ENCODE results near the gene CEACAM8. TPM values are rescaled to one million over a fixed set of nuclear protein-coding genes. Genes with fewer than 3 reads are reported as not detected.
A peak's percentile ranks its signal among the peaks of the same experiment; 100 is the strongest.
"Not testable (repeated sequence)": the region's sequence is repeated elsewhere in the genome, so short reads cannot be mapped to it uniquely, and the experiment has no call there.

Gene CEACAM8
- total RNA-seq, 1 donor from 2014 or later, result not detected

- DNase-seq (ENCODE audit: low read depth), result no peak
Observed at GRCh38 chr19:42544146-42544545, 50.6 kb downstream of the CEACAM8 start.

GRCh38 chr19:42542791-42543190 lies 51.9 kb downstream of the CEACAM8 start:
- DNase-seq (ENCODE audit: low read depth), result no peak

GRCh38 chr19:42540071-42540553 lies 54.6 kb downstream of the CEACAM8 start:
- no peak for DNase-seq (ENCODE audit: low read depth)

- DNase-seq (ENCODE audit: low read depth), result no peak
Observed at GRCh38 chr19:42538841-42539709, 55.6 kb downstream of the CEACAM8 start.

- DNase-seq (ENCODE audit: low read depth), result not testable (repeated sequence)
Observed at GRCh38 chr19:42535276-42535675, 59.4 kb downstream of the CEACAM8 start.

GRCh38 chr19:42534391-42534790 lies 60.3 kb downstream of the CEACAM8 start:
- DNase-seq (ENCODE audit: low read depth), result no peak

- DNase-seq (ENCODE audit: low read depth), result no peak
Observed at GRCh38 chr19:42532891-42533290, 61.8 kb downstream of the CEACAM8 start.

GRCh38 chr19:42531313-42531712 lies 63.4 kb downstream of the CEACAM8 start:
- peak; percentile 19 for DNase-seq (ENCODE audit: low read depth)

Other genes starting within 250 kb of the CEACAM8 start
- gene CNFN, start 204.6 kb downstream of the CEACAM8 start, total RNA-seq, result not detected in 2 replicates
- 1.2 and 1.4 TPM in 2 replicates for gene LIPE, start 167.5 kb downstream of the CEACAM8 start, total RNA-seq
- not detected in 2 replicates for gene CXCL17, start 152.0 kb downstream of the CEACAM8 start, total RNA-seq
- 0.30 and 0.69 TPM in 2 replicates for gene CEACAM1, start 66.4 kb downstream of the CEACAM8 start, total RNA-seq
- gene PSG3, start 145.6 kb upstream of the CEACAM8 start, total RNA-seq, result 0.50 and 1.0 TPM in 2 replicates
- 0.05 and 0.17 TPM in 2 replicates for gene PSG8, start 170.8 kb upstream of the CEACAM8 start, total RNA-seq